ENCODE measurements around the gene RAET1E.
A peak's percentile ranks its signal among the peaks of the same experiment; 100 is the strongest.

RAET1E gene

GRCh38 chr6:149887343-149887742 lies 10.6 kb downstream of the RAET1E start:
- peak; percentile 98 for DNase-seq (ENCODE audit: low read depth)
- no peak for TF ChIP-seq CTCF (IDR thresholded peaks at IDR 0.05; ENCODE audit: insufficient read depth, low read depth, low read length, missing control alignments)
- H3K4me3 ChIP-seq (ENCODE audit: low read length): no peak overlapping the region

- peak; percentile 60 for DNase-seq (ENCODE audit: low read depth)
- TF ChIP-seq CTCF (IDR thresholded peaks at IDR 0.05; ENCODE audit: insufficient read depth, low read depth, low read length, missing control alignments): no peak
- no peak overlapping the region for H3K4me3 ChIP-seq (ENCODE audit: low read length)
Observed at GRCh38 chr6:149885888-149886287, 12.0 kb downstream of the RAET1E start.

GRCh38 chr6:149884617-149885016 lies 13.3 kb downstream of the RAET1E start:
- DNase-seq (ENCODE audit: low read depth): no peak
- no peak for TF ChIP-seq CTCF (IDR thresholded peaks at IDR 0.05; ENCODE audit: insufficient read depth, low read depth, low read length, missing control alignments)
- H3K4me3 ChIP-seq (ENCODE audit: low read length): no peak overlapping the region

GRCh38 chr6:149884215-149884614 lies 13.7 kb downstream of the RAET1E start:
- TF ChIP-seq CTCF (IDR thresholded peaks at IDR 0.05; ENCODE audit: insufficient read depth, low read depth, low read length, missing control alignments): no peak
- DNase-seq (ENCODE audit: low read depth): peak; percentile 80

GRCh38 chr6:149881860-149882259 lies 16.1 kb downstream of the RAET1E start:
- TF ChIP-seq CTCF (IDR thresholded peaks at IDR 0.05; ENCODE audit: insufficient read depth, low read depth, low read length, missing control alignments): no peak
- DNase-seq (ENCODE audit: low read depth): no peak
- no peak overlapping the region for H3K4me3 ChIP-seq (ENCODE audit: low read length)

More at GRCh38 chr6:149884215-149884614, 13.7 kb downstream of the RAET1E start:
- H3K4me3 ChIP-seq (ENCODE audit: low read length): no peak overlapping the region

- DNase-seq (ENCODE audit: low read depth): no peak
- TF ChIP-seq CTCF (IDR thresholded peaks at IDR 0.05; ENCODE audit: insufficient read depth, low read depth, low read length, missing control alignments): no peak
Observed at GRCh38 chr6:149881066-149881766, 16.7 kb downstream of the RAET1E start.

GRCh38 chr6:149877659-149878058 lies 20.3 kb downstream of the RAET1E start:
- H3K4me3 ChIP-seq (ENCODE audit: low read length): no peak overlapping the region
- DNase-seq (ENCODE audit: low read depth): no peak
- no peak for TF ChIP-seq CTCF (IDR thresholded peaks at IDR 0.05; ENCODE audit: insufficient read depth, low read depth, low read length, missing control alignments)

More at GRCh38 chr6:149881066-149881766, 16.7 kb downstream of the RAET1E start:
- no peak overlapping the region for H3K4me3 ChIP-seq (ENCODE audit: low read length)
